Thoracic aorta (tissue), 2 donors: ENCODE measurements around the gene HADHA. TPM values are rescaled to one million over a fixed set of nuclear protein-coding genes. Genes with fewer than 3 reads are reported as not detected.

Source experiments
- ATAC-seq: fragments of 150-250 bp; one replicate; pipeline ENCODE4 v1.8.0; 2017; ENCODE audit warnings: low read depth; ENCODE audit not compliant: insufficient number of reproducible peaks, low FRiP score
- DNase-seq: peaks from one replicate; pipeline ENCODE4 v3.0.0-alpha.2; 2020; ENCODE audit warnings: low spot score
- H3K27ac ChIP-seq, 2 donors: fragments of 200-600 bp; sonication (generic); 1 replicate in 1 of 2; 2 replicates in 1 of 2; pipeline ENCODE4 v1.5.1; 2016; ENCODE audit warnings: mild to moderate bottlenecking in 2 of 2, moderate library complexity in 2 of 2
- H3K27me3 ChIP-seq: fragments of 200-600 bp; sonication (generic); replicated peaks from 2 replicates; pipeline ENCODE4 v1.6.0; 2016; ENCODE audit warnings: mild to moderate bottlenecking; ENCODE audit not compliant: insufficient read depth
- H3K36me3 ChIP-seq: fragments of 200-600 bp; sonication (generic); one replicate; pipeline ENCODE4 v1.5.1; 2016
- H3K4me1 ChIP-seq, 2 donors: fragments of 200-600 bp; sonication (generic); 1 replicate in 1 of 2; 2 replicates in 1 of 2; pipeline versions ENCODE4 v1.5.1 to v1.6.0; 2016; ENCODE audit warnings: low read depth in 2 of 2, mild to moderate bottlenecking in 1 of 2; ENCODE audit not compliant: control insufficient read depth in 1 of 2
- H3K4me3 ChIP-seq: fragments of 200-600 bp; sonication (generic); 2 replicates; pipeline ENCODE4 v1.5.1; 2016; ENCODE audit warnings: mild to moderate bottlenecking
- H3K9me3 ChIP-seq: fragments of 200-600 bp; sonication (generic); 2 replicates; pipeline ENCODE4 v1.5.1; 2016
- total RNA-seq, 2 donors: library from RNA; depleted of rRNA; stranded (reverse); fragments of >200 nt; gene quantifications; one replicate each; pipeline versions ENCODE4 v1.1.0 to v1.2.3, GENCODE V29; 2016
- TF ChIP-seq, protein P1 (sequence below): fragments of 200-600 bp; sonication (generic); IDR thresholded peaks from one replicate; pipeline ENCODE4 v1.5.1; 2019; ENCODE audit warnings: antibody characterized with exemption

Gene HADHA
- total RNA-seq, 2 donors from 2014 or later: 85.6 to 88.6 TPM

DNA sequence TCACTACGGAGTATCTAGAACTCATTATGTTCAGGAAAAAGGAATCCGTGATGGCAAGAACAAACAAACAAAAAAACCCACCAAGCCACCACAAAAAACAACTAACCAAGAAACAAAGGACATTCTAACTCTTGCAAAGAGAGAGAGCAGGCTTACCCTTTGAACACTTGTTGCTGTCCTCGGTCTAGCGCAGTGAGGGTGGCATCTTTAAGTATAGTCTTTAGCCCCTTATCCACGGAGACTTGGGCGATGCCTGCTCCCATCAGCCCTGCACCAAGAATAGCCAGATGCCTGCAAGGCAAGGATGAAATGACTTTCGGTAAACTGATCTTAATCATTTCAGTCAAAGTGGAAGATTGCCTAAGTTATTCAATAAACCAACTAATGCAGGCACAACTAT, 40.5 kb downstream of the HADHA start:
- H3K4me1 ChIP-seq: no peaks in the 10 kb centered on the region
- ATAC-seq: no peak
- H3K27ac ChIP-seq: no peak overlapping the region
- no peak overlapping the region for H3K4me3 ChIP-seq
- H3K36me3 ChIP-seq: peaks cover 35% of the 10 kb centered on the region
- no peak for DNase-seq
- no peaks in the 10 kb centered on the region for H3K9me3 ChIP-seq
- no peaks in the 10 kb centered on the region for H3K27me3 ChIP-seq
- TF ChIP-seq, protein P1, sequence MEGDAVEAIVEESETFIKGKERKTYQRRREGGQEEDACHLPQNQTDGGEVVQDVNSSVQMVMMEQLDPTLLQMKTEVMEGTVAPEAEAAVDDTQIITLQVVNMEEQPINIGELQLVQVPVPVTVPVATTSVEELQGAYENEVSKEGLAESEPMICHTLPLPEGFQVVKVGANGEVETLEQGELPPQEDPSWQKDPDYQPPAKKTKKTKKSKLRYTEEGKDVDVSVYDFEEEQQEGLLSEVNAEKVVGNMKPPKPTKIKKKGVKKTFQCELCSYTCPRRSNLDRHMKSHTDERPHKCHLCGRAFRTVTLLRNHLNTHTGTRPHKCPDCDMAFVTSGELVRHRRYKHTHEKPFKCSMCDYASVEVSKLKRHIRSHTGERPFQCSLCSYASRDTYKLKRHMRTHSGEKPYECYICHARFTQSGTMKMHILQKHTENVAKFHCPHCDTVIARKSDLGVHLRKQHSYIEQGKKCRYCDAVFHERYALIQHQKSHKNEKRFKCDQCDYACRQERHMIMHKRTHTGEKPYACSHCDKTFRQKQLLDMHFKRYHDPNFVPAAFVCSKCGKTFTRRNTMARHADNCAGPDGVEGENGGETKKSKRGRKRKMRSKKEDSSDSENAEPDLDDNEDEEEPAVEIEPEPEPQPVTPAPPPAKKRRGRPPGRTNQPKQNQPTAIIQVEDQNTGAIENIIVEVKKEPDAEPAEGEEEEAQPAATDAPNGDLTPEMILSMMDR: no peak

DNA sequence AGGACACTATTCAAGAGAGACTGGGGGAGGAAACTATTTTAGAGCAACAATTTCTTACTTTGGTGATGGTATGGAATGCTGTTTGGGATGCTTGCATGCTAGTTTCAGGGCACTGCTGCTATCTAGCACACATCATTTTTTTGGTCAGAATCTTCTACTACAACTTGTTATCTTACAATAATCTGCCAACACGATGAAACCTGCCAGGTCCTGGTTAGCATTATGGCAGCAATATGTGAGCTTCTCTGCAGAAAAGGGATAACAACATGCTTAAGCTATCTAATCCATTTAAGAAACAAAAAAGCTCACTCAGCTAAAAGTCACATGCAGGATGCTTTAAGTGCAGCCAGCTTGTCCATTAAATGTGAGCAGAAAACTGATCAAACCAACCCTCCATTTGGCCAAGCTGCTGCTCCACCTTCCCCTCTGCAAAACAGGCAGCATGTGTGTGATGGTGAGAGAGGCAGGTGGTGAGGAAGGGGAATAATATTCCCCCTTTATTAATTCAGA, 41.4 kb downstream of the HADHA start:
- Histone ChIP-seq H3K4me3 (no peak overlapping the region), H3K36me3 (peaks cover 37% of the 10 kb centered on the region), H3K27ac (no peak overlapping the region), H3K4me1 (no peaks in the 10 kb centered on the region), H3K9me3 (no peaks in the 10 kb centered on the region), H3K27me3 (no peaks in the 10 kb centered on the region)
- no peak for DNase-seq
- no peak for ATAC-seq
- TF ChIP-seq, protein P1: no peak

DNA sequence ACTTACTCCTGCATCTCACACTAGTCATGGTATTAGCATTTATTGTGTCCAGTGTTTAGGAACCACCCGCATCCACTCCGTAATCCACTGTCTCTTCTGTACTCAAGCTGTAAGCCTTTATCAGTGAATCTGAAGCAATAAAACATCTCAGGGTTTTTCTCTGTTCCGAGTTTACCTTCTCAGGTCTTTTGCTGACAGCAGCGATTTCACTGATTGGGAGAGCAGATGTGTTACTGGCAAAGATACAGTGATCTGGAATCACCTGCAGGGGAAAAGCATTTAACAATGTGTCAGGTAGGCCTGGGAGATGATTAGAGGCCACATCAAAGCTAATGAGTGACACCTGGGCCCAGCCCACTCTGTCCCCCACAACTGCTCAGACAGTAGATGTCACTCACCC, 46.9 kb downstream of the HADHA start:
- DNase-seq (no peak), ATAC-seq (no peak)
- H3K4me1 ChIP-seq: no peaks in the 10 kb centered on the region
- H3K36me3 ChIP-seq: peaks cover 52% of the 10 kb centered on the region
- H3K27ac ChIP-seq: no peak overlapping the region
- no peaks in the 10 kb centered on the region for H3K9me3 ChIP-seq
- TF ChIP-seq, protein P1: no peak
- H3K27me3 ChIP-seq: no peaks in the 10 kb centered on the region
- no peak overlapping the region for H3K4me3 ChIP-seq

DNA sequence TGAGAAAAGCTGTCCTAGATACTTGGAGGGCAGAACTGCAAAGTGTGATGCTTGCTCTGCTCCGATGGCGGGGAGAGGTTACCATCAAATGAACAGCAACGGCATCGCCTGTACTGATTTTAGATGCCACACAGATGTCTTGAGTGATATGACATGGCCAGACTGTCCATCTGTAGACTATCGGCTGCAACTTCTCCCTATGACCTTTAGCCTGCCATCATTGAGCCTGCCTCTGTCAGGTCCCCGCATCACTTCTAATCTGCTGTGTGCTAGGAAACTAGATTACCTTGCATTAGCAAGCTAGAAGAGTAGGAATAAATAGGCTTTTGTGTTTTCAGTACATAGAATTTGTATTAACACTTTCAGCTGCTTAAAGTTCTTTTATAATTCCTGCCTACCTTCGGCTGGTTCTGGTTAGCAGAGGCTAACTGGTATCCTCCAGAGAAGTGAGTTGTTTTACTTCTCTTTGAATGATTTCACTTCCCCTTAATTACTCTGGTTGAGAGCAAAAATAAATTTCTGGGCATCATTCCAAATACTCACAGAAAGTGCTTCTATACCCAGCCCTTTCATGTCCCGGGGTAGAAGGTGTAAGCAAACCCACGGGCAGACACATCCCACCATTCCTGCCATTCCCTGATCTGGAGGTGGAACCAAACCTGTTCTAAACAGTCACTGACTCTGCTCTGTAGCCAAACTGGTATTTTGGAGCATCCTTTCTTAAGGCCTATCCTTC, 47.6 kb downstream of the HADHA start:
- H3K4me3 ChIP-seq: no peak overlapping the region
- no peak for DNase-seq
- H3K27me3 ChIP-seq: no peaks in the 10 kb centered on the region
- ATAC-seq: no peak
- TF ChIP-seq, protein P1: no peak
- no peak overlapping the region for H3K27ac ChIP-seq
- H3K36me3 ChIP-seq: peaks cover 46% of the 10 kb centered on the region
- H3K4me1 ChIP-seq: no peaks in the 10 kb centered on the region
- H3K9me3 ChIP-seq: no peaks in the 10 kb centered on the region

DNA sequence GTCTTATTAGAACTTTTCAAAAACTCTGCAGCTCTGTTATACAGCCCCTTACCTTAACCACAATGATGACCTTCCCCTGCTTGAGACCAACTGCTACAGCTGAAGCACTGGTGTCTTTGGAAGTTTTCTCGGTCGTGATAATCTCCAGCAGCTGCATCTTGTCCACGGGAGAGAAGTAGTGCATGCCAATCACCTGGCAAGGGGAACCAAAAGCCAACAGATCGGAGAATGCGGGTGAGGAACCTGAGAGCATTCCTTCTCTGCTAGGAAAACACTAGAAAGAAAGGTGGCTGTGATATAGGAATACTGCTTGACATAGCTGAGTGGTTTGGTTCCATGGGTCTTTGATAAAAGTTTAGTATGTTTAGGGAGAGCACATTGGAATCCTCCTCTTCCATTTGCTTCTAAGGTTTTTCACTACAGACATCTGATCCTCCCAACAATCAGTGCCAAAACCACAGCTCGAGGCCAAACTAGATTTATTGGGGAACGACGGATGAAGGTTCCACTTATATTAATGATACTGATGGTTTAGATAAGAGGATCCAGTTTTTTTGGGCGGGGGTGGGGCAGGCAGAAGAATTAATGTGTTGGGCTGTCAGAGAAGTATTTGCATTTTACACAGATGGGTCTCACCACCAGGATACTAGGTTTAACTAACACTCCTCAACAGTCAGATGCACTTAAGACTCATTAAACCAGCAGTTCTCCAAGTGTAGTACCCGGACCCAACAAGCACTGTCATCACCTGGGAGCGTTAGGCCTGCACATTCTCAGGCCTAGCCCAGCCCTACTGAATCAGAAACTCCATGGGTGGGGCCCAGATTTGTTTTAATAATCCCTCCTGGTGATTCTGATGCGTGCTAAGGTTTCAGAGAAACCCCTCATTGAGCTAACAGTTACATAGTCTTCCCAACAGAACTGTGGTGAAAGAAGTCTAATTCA, 49.1 kb downstream of the HADHA start:
- Histone ChIP-seq H3K4me1 (no peaks in the 10 kb centered on the region), H3K27me3 (no peaks in the 10 kb centered on the region), H3K36me3 (peaks cover 52% of the 10 kb centered on the region), H3K9me3 (no peaks in the 10 kb centered on the region), H3K27ac (no peak overlapping the region), H3K4me3 (no peak overlapping the region)
- DNase-seq (no peak), ATAC-seq (no peak)
- TF ChIP-seq, protein P1: no peak
